Measurements from ENCODE around the gene RPL9. TPM values are rescaled to one million over a fixed set of nuclear protein-coding genes. Genes with fewer than 3 reads are reported as not detected.
"Not testable (repeated sequence)": the region's sequence is repeated elsewhere in the genome, so short reads cannot be mapped to it uniquely, and the experiment has no call there.

Gene RPL9
- 1,000 to 10,000 TPM in 1 of 2 donors, 100 to 1,000 TPM in 1; 974 to 1,439 TPM for total RNA-seq
- 1,000 to 10,000 TPM in 3 of 6 donors, 100 to 1,000 TPM in 3; 634 to 2,388 (median 1,341) TPM for polyA plus RNA-seq (ENCODE audit: insufficient read length in 6 of 6)
- long read RNA-seq, donor 1, transcript RPL9-203 (7 exons, 1,127 nt) = minor isoform, 85 of 902 reads
- long read RNA-seq, donor 1, transcript RPL9-210 (3 exons, 619 nt) = minor isoform, 19 of 902 reads
- long read RNA-seq, donor 1, transcript RPL9-209 (5 exons, 1,028 nt) = minor isoform, 29 of 902 reads
- long read RNA-seq, donor 1, transcript RPL9-214 (8 exons, 2,354 nt) = major isoform, 472 of 902 reads
- long read RNA-seq, donor 1, partial matches to known transcripts = 189 of 902 reads
- long read RNA-seq, donor 1, other reads (novel, unspliced or antisense) = 75 of 902 reads
- long read RNA-seq, donor 2, transcript RPL9-203 (7 exons, 1,127 nt) = minor isoform, 58 of 731 reads
- long read RNA-seq, donor 2, transcript RPL9-209 (5 exons, 1,028 nt) = minor isoform, 32 of 731 reads
- long read RNA-seq, donor 2, transcript RPL9-210 (3 exons, 619 nt) = minor isoform, 43 of 731 reads
- long read RNA-seq, donor 2, transcript RPL9-214 (8 exons, 2,354 nt) = major isoform, 342 of 731 reads
- long read RNA-seq, donor 2, partial matches to known transcripts = 147 of 731 reads
- long read RNA-seq, donor 2, other reads (novel, unspliced or antisense) = 60 of 731 reads
- long read RNA-seq, donor 3, transcript RPL9-203 (7 exons, 1,127 nt) = minor isoform, 65 of 663 reads
- long read RNA-seq, donor 3, transcript RPL9-212 (3 exons, 584 nt) = minor isoform, 15 of 663 reads
- long read RNA-seq, donor 3, transcript RPL9-214 (8 exons, 2,354 nt) = major isoform, 398 of 663 reads
- long read RNA-seq, donor 3, transcript RPL9-209 (5 exons, 1,028 nt) = minor isoform, 16 of 663 reads
- long read RNA-seq, donor 3, partial matches to known transcripts = 99 of 663 reads
- long read RNA-seq, donor 3, other reads (novel, unspliced or antisense) = 49 of 663 reads
- long read RNA-seq, donor 4, transcript RPL9-213 (4 exons, 973 nt) = minor isoform, 6 of 1,204 reads
- long read RNA-seq, donor 4, transcript RPL9-214 (8 exons, 2,354 nt) = major isoform, 1,092 of 1,204 reads
- long read RNA-seq, donor 4, transcript RPL9-203 (7 exons, 1,127 nt) = minor isoform, 26 of 1,204 reads
- long read RNA-seq, donor 4, partial matches to known transcripts = 9 of 1,204 reads
- long read RNA-seq, donor 4, other reads (novel, unspliced or antisense) = 70 of 1,204 reads
- long read RNA-seq, donor 5, transcript RPL9-209 (5 exons, 1,028 nt) = minor isoform, 32 of 728 reads
- long read RNA-seq, donor 5, transcript RPL9-203 (7 exons, 1,127 nt) = minor isoform, 59 of 728 reads
- long read RNA-seq, donor 5, transcript RPL9-214 (8 exons, 2,354 nt) = major isoform, 402 of 728 reads
- long read RNA-seq, donor 5, transcript RPL9-210 (3 exons, 619 nt) = minor isoform, 28 of 728 reads
- long read RNA-seq, donor 5, partial matches to known transcripts = 121 of 728 reads
- long read RNA-seq, donor 5, other reads (novel, unspliced or antisense) = 49 of 728 reads
- long read RNA-seq, donor 6, transcript RPL9-210 (3 exons, 619 nt) = minor isoform, 9 of 786 reads
- long read RNA-seq, donor 6, transcript RPL9-214 (8 exons, 2,354 nt) = major isoform, 186 of 786 reads
- long read RNA-seq, donor 6, transcript RPL9-212 (3 exons, 584 nt) = minor isoform, 14 of 786 reads
- long read RNA-seq, donor 6, transcript RPL9-203 (7 exons, 1,127 nt) = minor isoform, 29 of 786 reads
- long read RNA-seq, donor 6, partial matches to known transcripts = 392 of 786 reads
- long read RNA-seq, donor 6, other reads (novel, unspliced or antisense) = 143 of 786 reads
- long read RNA-seq, donor 7, transcript RPL9-203 (7 exons, 1,127 nt) = minor isoform, 46 of 417 reads
- long read RNA-seq, donor 7, transcript RPL9-213 (4 exons, 973 nt) = minor isoform, 18 of 417 reads
- long read RNA-seq, donor 7, transcript RPL9-214 (8 exons, 2,354 nt) = major isoform, 192 of 417 reads
- long read RNA-seq, donor 7, transcript RPL9-209 (5 exons, 1,028 nt) = minor isoform, 15 of 417 reads
- long read RNA-seq, donor 7, partial matches to known transcripts = 91 of 417 reads
- long read RNA-seq, donor 7, other reads (novel, unspliced or antisense) = 34 of 417 reads
- long read RNA-seq, donor 8, transcript RPL9-209 (5 exons, 1,028 nt) = minor isoform, 13 of 317 reads
- long read RNA-seq, donor 8, transcript RPL9-213 (4 exons, 973 nt) = minor isoform, 12 of 317 reads
- long read RNA-seq, donor 8, transcript RPL9-203 (7 exons, 1,127 nt) = minor isoform, 28 of 317 reads
- long read RNA-seq, donor 8, transcript RPL9-214 (8 exons, 2,354 nt) = major isoform, 178 of 317 reads
- long read RNA-seq, donor 8, partial matches to known transcripts = 49 of 317 reads
- long read RNA-seq, donor 8, other reads (novel, unspliced or antisense) = 21 of 317 reads
- long read RNA-seq, donor 9, transcript RPL9-214 (8 exons, 2,354 nt) = major isoform, 8 of 24 reads
- long read RNA-seq, donor 9, partial matches to known transcripts = 11 of 24 reads
- long read RNA-seq, donor 9, other reads (novel, unspliced or antisense) = 0 of 24 reads
- long read RNA-seq, donor 10, transcript RPL9-203 (7 exons, 1,127 nt) = minor isoform, 21 of 198 reads
- long read RNA-seq, donor 10, transcript RPL9-214 (8 exons, 2,354 nt) = major isoform, 159 of 198 reads
- long read RNA-seq, donor 10, partial matches to known transcripts = 2 of 198 reads
- long read RNA-seq, donor 10, other reads (novel, unspliced or antisense) = 13 of 198 reads
- long read RNA-seq, donor 11, transcript RPL9-214 (8 exons, 2,354 nt) = major isoform, 164 of 286 reads
- long read RNA-seq, donor 11, transcript RPL9-203 (7 exons, 1,127 nt) = minor isoform, 37 of 286 reads
- long read RNA-seq, donor 11, transcript RPL9-209 (5 exons, 1,028 nt) = minor isoform, 9 of 286 reads
- long read RNA-seq, donor 11, transcript RPL9-213 (4 exons, 973 nt) = minor isoform, 8 of 286 reads
- long read RNA-seq, donor 11, partial matches to known transcripts = 24 of 286 reads
- long read RNA-seq, donor 11, other reads (novel, unspliced or antisense) = 32 of 286 reads
- long read RNA-seq, donor 12, transcript RPL9-214 (8 exons, 2,354 nt) = major isoform, 291 of 528 reads
- long read RNA-seq, donor 12, transcript RPL9-212 (3 exons, 584 nt) = minor isoform, 15 of 528 reads
- long read RNA-seq, donor 12, transcript RPL9-209 (5 exons, 1,028 nt) = minor isoform, 17 of 528 reads
- long read RNA-seq, donor 12, transcript RPL9-203 (7 exons, 1,127 nt) = minor isoform, 60 of 528 reads
- long read RNA-seq, donor 12, partial matches to known transcripts = 66 of 528 reads
- long read RNA-seq, donor 12, other reads (novel, unspliced or antisense) = 61 of 528 reads

- intact Hi-C loops (cut with DNase I) = no loop called here
- DNase-seq (peak; percentile 89 to 99 (median 96)), ATAC-seq (peak; percentile 95)
- no peak for TF ChIP-seq CTCF (IDR thresholded peaks at IDR 0.05)
- Histone ChIP-seq H3K27ac (peak within 1 kb of the TSS; percentile 91 to 95), H3K27me3 (no peaks in the 10 kb centered on the region), H3K4me3 (peak within 1 kb of the TSS; percentile 76 to 83), H3K4me1 (peaks cover 17 to 42% of the 10 kb centered on the region in 2 donors), H3K36me3 (peaks cover 7 to 57% of the 10 kb centered on the region in 2 donors), H3K9me3 (no peaks in the 10 kb centered on the region)
Measured at GRCh38 chr4:39458505-39459300, at the start of gene RPL9, which contains the start of gene LIAS. TSS of gene RPL9 (minus strand) at chr4:39458922. CDS start at chr4:39458439, 483 bp downstream. TSS of gene LIAS (plus strand) at chr4:39459056. CDS start at chr4:39459118, 62 bp downstream.

- intact Hi-C loops (cut with DNase I) = no loop called here
- ATAC-seq (no peak), DNase-seq (no peak)
- Histone ChIP-seq H3K9me3 (no peaks in the 10 kb centered on the region), H3K4me3 (no peak overlapping the region), H3K27ac (no peak overlapping the region), H3K36me3 (peaks cover 4 to 100% of the 10 kb centered on the region in 2 donors), H3K27me3 (no peaks in the 10 kb centered on the region), H3K4me1 (no peaks in the 10 kb centered on the region)
- no peak for TF ChIP-seq CTCF (IDR thresholded peaks at IDR 0.05)
Measured at GRCh38 chr4:39505581-39505980, 46.9 kb upstream of the RPL9 start.

GRCh38 chr4:39504538-39504937, 45.8 kb upstream of the RPL9 start:
- no peak for ATAC-seq

GRCh38 chr4:39502664-39503035, 43.9 kb upstream of the RPL9 start:
- not testable (repeated sequence) for DNase-seq

More at GRCh38 chr4:39504538-39504937, 45.8 kb upstream of the RPL9 start:
- Histone ChIP-seq H3K36me3 (peaks cover 0 to 100% of the 10 kb centered on the region in 2 donors), H3K9me3 (no peaks in the 10 kb centered on the region), H3K4me1 (no peaks in the 10 kb centered on the region), H3K27ac (no peak overlapping the region), H3K4me3 (no peak overlapping the region), H3K27me3 (no peaks in the 10 kb centered on the region)
- TF ChIP-seq CTCF (IDR thresholded peaks at IDR 0.05) = no peak
- DNase-seq = no peak
- intact Hi-C loops (cut with DNase I) = no loop called here

More at GRCh38 chr4:39502664-39503035, 43.9 kb upstream of the RPL9 start:
- H3K4me3 ChIP-seq; H3K4me1 ChIP-seq; H3K9me3 ChIP-seq; H3K27me3 ChIP-seq; intact Hi-C loops (cut with DNase I); ATAC-seq; H3K27ac ChIP-seq: not testable (repeated sequence)
- H3K36me3 ChIP-seq = peaks cover 0 to 98% of the 10 kb centered on the region in 2 donors

All from left lung (tissue), 14 donors.